ENCODE measurements around the gene HTRA2.

Gene HTRA2

DNA sequence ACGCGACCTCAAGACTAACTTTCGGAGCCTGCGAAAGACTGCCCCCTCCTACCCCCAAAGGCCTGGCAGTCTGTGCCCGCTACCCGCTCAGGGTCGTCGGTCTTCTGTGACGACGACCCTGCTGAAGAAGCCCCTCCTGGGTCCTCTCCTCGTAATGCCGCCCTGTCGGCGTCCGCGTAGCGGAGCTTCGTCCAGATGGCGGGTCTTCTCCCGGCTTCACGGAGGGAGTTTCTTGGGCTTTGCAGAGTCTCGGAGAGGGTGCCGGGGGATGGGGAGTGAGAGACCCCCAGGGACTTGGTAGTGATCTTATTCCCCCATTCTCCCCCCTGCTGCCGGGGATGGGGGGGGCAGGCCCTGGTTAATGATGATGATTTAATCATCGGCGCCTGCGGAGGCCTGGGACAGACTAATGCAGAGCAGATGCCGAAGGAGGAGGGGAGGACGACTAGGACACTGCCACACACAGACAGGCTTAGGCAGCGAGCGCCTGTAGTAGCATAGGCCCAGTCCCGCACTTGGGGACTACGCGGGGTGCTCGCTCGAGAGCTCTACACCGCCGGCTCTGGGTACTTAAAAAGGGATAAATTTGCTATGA lies 21.7 kb upstream of the HTRA2 start:
- Histone ChIP-seq H3K36me3 (peaks cover 13 to 24% (median 13%) of the 10 kb centered on the region in 3 donors), H3K9me3 (no peaks in the 10 kb centered on the region), H3K4me1 (peaks cover 0 to 38% (median 26%) of the 10 kb centered on the region in 4 donors), H3K27ac (peak overlapping the region; percentile 94 to 97), H3K4me3 (peak overlapping the region; percentile 66 to 80), H3K27me3 (peaks cover 3 to 43% of the 10 kb centered on the region in 2 donors)
- peak; percentile 24 to 65 for DNase-seq
- TF ChIP-seq, protein P1, sequence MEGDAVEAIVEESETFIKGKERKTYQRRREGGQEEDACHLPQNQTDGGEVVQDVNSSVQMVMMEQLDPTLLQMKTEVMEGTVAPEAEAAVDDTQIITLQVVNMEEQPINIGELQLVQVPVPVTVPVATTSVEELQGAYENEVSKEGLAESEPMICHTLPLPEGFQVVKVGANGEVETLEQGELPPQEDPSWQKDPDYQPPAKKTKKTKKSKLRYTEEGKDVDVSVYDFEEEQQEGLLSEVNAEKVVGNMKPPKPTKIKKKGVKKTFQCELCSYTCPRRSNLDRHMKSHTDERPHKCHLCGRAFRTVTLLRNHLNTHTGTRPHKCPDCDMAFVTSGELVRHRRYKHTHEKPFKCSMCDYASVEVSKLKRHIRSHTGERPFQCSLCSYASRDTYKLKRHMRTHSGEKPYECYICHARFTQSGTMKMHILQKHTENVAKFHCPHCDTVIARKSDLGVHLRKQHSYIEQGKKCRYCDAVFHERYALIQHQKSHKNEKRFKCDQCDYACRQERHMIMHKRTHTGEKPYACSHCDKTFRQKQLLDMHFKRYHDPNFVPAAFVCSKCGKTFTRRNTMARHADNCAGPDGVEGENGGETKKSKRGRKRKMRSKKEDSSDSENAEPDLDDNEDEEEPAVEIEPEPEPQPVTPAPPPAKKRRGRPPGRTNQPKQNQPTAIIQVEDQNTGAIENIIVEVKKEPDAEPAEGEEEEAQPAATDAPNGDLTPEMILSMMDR (IDR thresholded peaks at IDR 0.05), result no peak
- intact Hi-C loops (cut with DNase I; ENCODE audit: low total_unique reads), result no loop called here

DNA sequence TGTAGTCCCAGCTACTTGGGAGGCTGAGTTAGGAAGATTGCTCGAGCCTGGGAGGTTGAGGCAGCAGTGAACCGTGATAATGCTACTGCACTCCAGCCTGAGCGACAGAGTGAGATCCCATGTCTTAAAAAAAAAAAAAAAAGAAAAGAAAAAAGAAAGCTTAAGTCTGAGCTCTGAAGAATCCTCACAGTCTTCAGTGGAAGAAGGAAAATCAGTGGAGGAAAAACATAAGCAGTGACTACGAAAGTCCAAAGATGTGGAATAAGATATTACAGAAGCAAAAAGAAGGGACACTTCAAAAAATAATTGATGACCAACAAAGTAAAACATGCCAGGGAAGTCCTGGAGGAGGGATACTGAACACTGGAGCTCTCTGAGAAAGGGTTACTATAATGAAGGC lies 19.5 kb upstream of the HTRA2 start:
- TF ChIP-seq, protein P1 (IDR thresholded peaks at IDR 0.05), result no peak
- DNase-seq, result no peak

DNA sequence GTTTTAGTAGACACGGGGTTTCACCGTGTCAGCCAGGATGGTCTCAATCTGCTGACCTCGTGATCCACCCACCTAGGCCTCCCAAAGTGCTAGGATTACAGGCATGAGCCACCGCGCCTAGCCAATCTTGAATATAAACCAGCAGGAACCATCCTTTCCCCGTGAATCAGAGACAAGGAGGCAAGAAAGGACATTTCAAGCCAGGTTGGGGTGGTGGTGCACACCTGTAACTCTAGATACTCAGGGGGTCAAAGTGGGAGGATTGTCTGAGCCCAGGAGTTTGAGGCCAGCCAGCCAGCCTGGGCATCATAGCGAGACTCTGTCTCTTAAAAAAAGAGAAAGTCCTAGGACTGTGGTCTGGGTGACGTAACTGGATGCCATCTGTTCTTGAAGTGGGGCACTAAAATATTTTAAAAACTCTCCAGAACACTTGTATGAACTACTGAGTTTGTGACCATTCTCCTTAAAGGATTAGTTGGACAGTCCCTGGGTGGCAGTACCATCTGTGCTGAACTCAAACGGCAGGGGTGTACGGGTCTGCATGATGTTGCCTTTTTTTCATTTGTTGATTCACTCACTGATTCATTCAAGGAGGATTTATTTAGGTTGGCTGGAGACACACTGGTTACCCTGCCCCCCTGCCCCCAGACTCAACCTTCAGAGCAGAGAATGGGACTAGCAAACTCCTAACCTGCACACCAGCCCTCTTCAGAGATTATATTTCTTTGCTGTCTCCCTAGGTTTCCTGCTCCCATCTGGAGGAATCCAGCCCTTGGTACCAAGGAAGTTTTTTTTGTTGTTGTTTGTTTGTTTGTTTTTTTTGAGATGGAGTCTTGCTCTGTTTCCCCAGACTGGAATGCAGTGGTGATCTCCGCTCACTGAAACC lies 18.4 kb upstream of the HTRA2 start:
- no peak overlapping the region for H3K27ac ChIP-seq
- peaks cover 0 to 43% (median 35%) of the 10 kb centered on the region in 4 donors for H3K4me1 ChIP-seq
- peaks cover 0 to 3% (median under 1%) of the 10 kb centered on the region in 3 donors for H3K36me3 ChIP-seq
- H3K27me3 ChIP-seq, result peaks cover 17 to 71% of the 10 kb centered on the region in 2 donors
- H3K4me3 ChIP-seq, result no peak overlapping the region
- intact Hi-C loops (cut with DNase I; ENCODE audit: low total_unique reads), result no loop called here
- DNase-seq, result no peak
- TF ChIP-seq, protein P1 (IDR thresholded peaks at IDR 0.05), result no peak
- no peaks in the 10 kb centered on the region for H3K9me3 ChIP-seq

More for the DNA sequence above, 19.5 kb upstream of the HTRA2 start:
- peaks cover 17 to 61% of the 10 kb centered on the region in 2 donors for H3K27me3 ChIP-seq
- H3K27ac ChIP-seq, result no peak overlapping the region
- H3K36me3 ChIP-seq, result peaks cover 6 to 13% (median 11%) of the 10 kb centered on the region in 3 donors
- intact Hi-C loops (cut with DNase I; ENCODE audit: low total_unique reads), result no loop called here
- H3K9me3 ChIP-seq, result no peaks in the 10 kb centered on the region
- peaks cover 0 to 43% (median 34%) of the 10 kb centered on the region in 4 donors for H3K4me1 ChIP-seq
- no peak overlapping the region for H3K4me3 ChIP-seq

DNA sequence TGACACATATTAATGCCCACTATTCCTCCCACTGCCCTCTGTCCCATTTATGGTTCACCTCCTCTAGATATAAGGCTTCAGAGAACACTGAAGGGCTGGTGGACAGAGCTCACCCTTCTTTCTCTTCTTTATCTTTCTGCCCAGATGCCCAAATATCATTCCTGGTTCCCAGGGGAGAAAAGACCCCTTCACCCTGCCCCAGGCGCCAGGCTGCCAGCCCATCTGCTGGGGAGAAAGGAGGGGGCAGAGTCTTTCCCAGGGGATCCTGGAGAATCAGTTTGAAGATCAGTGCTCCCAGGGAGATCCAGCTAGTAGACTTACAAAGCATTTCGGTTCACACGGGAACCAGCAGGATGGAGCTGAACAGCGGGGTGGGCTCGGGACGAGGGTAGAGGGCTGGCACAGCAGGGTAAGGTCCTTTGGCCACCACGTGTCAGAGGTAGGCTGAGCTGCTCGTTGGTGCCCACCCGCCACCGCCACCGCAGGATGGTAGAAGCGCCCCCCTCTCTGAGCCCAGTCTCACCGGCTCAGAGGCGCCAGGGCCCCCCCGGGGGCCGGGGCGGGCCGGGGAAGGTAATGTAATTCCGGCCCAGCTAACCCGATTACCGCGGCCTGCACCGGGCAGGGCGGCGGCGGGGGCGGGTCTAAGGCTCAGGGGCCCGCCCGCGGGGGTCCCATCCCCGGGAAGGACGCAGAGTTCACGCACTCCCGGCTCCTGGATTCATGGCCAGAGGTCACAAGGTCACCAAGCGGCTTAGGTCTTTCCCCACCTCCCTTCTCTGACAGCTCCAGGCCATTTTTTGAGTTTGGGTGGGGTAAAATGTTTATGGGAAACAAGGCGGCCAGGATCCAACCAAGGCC lies 16.8 kb upstream of the HTRA2 start:
- DNase-seq, result no peak
- TF ChIP-seq, protein P1 (IDR thresholded peaks at IDR 0.05), result no peak
- intact Hi-C loops (cut with DNase I; ENCODE audit: low total_unique reads), result no loop called here
- H3K36me3 ChIP-seq, result no peaks in the 10 kb centered on the region
- H3K27ac ChIP-seq, result no peak overlapping the region
- H3K27me3 ChIP-seq, result peaks cover 17 to 88% of the 10 kb centered on the region in 2 donors
- peaks cover 0 to 35% (median 30%) of the 10 kb centered on the region in 4 donors for H3K4me1 ChIP-seq
- no peak overlapping the region for H3K4me3 ChIP-seq
- no peaks in the 10 kb centered on the region for H3K9me3 ChIP-seq

All from tibial artery (tissue), 4 donors.